ENCODE data around the gene SEC14L1.

SEC14L1 gene

DNA sequence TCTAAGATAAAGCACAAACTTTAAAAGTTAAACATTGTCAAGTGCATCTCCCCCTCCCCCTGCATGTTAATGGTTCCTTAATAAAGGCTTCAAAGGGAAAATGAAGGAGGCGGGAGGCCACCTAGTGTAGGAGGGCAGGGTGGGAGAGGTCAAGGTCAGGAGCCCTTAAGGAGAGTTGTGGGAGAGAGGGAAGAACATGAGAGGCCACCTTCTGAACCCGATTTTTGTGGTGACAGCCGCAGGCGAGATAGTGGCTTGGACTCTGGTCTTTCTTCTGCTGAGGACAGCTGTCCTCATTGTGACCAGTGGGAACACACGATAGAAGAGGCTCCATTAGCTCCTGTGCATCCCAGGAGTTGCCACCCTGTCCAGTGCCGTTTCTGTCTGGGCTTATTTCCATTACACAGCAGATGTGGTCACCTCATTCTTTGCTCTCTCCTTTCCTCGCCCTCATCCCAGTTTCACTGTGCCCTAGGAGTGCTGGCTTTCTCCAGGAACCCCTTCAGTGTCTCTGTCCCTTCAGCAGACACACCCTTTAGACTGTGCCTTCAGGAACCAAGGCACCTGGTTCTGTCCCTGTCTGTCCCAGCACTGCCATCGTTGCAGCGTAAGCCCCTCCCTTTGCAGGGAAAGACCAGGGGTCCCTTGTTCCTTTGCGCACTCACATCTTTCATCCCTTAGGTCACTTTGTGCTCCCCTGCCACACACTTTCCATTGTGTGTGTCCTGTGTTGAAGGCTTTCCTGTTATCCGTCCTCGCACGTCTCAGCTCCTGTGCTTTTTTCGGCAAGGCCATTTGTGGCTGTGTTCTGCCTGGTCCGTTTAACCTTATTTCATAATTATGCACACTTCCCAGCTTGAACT lies 7.5 kb downstream of the SEC14L1 start:
- TF ChIP-seq, protein P1, sequence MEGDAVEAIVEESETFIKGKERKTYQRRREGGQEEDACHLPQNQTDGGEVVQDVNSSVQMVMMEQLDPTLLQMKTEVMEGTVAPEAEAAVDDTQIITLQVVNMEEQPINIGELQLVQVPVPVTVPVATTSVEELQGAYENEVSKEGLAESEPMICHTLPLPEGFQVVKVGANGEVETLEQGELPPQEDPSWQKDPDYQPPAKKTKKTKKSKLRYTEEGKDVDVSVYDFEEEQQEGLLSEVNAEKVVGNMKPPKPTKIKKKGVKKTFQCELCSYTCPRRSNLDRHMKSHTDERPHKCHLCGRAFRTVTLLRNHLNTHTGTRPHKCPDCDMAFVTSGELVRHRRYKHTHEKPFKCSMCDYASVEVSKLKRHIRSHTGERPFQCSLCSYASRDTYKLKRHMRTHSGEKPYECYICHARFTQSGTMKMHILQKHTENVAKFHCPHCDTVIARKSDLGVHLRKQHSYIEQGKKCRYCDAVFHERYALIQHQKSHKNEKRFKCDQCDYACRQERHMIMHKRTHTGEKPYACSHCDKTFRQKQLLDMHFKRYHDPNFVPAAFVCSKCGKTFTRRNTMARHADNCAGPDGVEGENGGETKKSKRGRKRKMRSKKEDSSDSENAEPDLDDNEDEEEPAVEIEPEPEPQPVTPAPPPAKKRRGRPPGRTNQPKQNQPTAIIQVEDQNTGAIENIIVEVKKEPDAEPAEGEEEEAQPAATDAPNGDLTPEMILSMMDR (IDR thresholded peaks at IDR 0.05) = no peak

DNA sequence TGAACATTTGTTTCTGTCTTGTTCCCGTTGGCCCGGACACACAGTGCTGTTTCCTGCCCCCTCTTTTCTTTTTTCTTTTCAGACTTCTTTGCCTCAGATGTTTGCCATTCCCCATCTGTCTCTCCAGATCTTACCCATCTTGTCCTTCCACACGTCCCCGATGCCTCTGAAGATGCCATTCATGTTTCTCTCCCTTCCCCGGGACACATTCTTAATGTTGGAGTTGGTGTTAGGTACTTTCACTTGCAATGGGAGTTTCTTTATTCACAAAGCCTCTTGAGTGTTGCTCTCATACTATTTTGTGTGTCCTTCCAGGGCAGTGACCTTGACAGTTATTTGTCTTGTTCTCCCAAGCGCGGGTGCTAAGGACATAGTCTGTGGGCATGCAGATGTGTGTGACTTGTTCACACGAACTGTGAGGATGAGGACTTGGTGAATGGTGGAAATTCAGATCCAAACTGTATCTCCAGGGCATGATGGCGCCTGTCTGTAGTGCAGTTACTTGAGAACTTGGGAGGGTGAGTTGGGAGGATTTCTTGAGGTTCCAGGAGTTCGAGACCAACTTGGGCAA lies 8.3 kb downstream of the SEC14L1 start:
- TF ChIP-seq, protein P1 (IDR thresholded peaks at IDR 0.05) = no peak

DNA sequence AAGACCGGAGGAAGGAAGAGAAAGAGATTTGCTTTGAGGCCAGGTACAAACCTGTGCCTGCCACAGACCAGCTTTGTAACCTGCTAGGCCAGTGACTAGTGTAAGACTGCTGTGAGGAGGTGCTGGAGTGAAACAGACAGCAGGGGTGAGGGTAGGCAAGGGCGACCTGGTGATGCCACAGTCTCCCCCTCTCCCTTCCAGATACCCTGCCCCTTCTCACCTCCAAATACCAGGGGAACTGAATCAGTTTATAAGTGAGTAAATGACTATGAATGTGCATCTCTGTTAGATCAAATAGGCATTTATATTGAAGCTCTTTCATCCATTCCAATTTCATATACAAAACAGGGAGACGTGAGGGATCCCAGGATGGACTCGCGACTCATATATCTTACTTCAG lies 9.4 kb downstream of the SEC14L1 start:
- TF ChIP-seq, protein P1 (IDR thresholded peaks at IDR 0.05) = no peak

DNA sequence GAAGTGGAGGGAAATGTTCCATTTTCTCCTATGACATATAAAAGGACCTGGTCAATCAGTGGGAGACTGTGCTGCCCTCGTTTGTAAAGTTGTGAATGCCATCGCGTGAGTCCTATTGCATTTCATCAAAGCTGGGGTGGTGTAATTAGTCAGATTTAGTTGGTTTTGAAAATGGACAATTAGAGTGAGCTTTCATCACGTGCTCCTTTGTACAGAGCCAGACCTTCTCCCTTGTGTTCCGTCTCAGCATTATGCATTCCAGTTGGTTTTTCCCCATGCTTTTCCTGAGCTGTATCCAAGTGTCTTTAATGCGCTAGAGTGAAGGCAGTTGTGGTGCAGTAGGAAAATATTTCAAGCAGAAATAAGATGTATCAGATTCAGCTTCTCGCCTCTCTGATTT lies 10.4 kb downstream of the SEC14L1 start:
- TF ChIP-seq, protein P1 (IDR thresholded peaks at IDR 0.05) = no peak

DNA sequence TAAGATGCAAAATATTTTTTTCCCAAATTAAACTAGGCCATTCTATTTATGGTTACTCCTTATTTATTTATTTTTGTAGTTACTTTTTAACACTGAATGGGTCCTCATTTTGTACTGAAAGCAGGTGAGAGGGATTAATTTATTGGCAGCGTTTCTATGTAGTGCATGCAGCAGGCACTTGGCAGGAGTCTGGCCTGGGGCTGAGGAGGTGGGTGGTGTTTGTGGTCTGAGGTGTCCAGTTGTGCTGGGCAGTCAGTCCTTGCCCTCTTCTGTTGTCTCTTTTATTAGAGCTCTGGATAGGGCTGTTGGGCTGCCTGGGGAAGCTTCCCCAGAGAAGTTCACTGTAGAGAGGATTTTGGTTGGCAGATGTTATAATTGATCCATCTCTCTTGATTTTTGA lies 12.7 kb downstream of the SEC14L1 start:
- TF ChIP-seq, protein P1 (IDR thresholded peaks at IDR 0.05) = no peak

DNA sequence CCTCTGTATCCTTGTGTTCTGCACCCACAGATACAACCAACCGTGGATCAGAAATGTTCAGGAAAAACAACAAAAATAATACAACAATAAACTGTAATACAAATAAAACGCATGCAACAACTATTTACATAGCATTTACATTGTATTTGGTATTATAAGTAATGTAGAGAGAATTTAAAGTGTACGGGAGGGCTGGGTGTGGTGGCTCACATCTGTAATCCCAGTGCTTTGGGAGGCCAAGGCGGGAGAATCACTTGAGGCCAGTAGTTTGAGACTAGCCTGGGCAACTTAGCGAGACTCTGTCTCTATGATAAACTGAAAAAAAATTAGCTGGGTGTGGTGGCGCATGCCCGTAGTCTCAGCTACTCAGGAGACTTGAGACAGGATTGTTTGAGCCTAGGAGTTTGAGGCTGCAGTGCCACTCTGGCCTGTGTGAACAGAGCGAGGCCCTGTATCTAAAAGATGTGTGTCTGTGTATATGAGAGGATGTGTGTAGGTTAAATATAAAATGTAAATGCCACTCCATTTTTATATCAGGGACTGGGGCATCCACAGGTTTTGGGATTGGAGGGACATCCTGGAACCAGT lies 13.3 kb downstream of the SEC14L1 start:
- TF ChIP-seq, protein P1 (IDR thresholded peaks at IDR 0.05) = no peak

DNA sequence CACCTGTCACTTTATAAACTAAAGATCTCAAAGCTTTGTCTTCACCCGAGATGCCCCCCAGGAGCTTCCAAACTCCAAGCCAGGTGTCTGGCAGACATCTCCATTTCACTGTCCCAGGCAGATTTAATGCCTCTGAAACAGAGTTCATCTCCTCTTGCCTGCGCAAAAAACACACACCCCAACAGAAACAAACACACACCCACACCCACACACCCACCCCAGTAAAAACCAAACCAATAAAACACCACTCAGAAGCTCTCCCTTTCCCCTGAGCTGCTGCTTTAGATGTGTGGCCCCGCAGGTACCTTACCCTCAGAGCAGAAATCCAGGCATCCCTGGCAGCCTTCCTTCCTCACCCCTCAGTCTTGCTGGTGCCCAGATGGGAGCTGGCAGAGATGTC lies 14.4 kb downstream of the SEC14L1 start:
- TF ChIP-seq, protein P1 (IDR thresholded peaks at IDR 0.05) = no peak
